K562 (cell line): ENCODE results near the gene SON. TPM values are rescaled to one million over a fixed set of nuclear protein-coding genes. Genes with fewer than 3 reads are reported as not detected.

Experiments
- ARNT ChIP-seq, 2 experiments: fragments of 450-650 bp; IDR thresholded peaks; 2 replicates each; pipeline ENCODE4 v1.6.1; 2016; ENCODE audit warnings: mild to moderate bottlenecking in 1 of 2
- E2F1 ChIP-seq: sonication (generic); formaldehyde crosslinking; IDR thresholded peaks from 2 replicates; pipeline ENCODE4 v1.8.1; 2023; ENCODE audit warnings: mild to moderate bottlenecking, missing genetic modification reagents, moderate library complexity
- FOXP4 ChIP-seq: sonication (generic); formaldehyde crosslinking; IDR thresholded peaks from 2 replicates; pipeline ENCODE4 v1.8.0; 2022; ENCODE audit warnings: mild to moderate bottlenecking, missing genetic modification reagents, borderline replicate concordance
- L3MBTL2 ChIP-seq: fragments of 450-650 bp; IDR thresholded peaks from 2 replicates; pipeline ENCODE4 v1.6.1; 2016; ENCODE audit warnings: mild to moderate bottlenecking, moderate library complexity
- MAZ ChIP-seq, 2 experiments: fragments of 450-650 bp in 1 of 2; sonication (generic) in 1 of 2; formaldehyde crosslinking; IDR thresholded peaks in 1 of 2; conservative IDR thresholded peaks in 1 of 2; 2 replicates each; pipeline versions ENCODE4 v1.4.0 to v1.5.0; 2020; ENCODE audit warnings: mild to moderate bottlenecking in 1 of 2, missing genetic modification reagents in 1 of 2
- NUFIP1 ChIP-seq: fragments of 450-650 bp; IDR thresholded peaks from 2 replicates; pipeline ENCODE4 v1.6.1; 2018; ENCODE audit not compliant: partially characterized antibody
- POLR2A ChIP-seq: fragments of 450-650 bp; conservative IDR thresholded peaks from 2 replicates; pipeline ENCODE4 v1.6.1; 2016
- POLR2AphosphoS2 ChIP-seq: IDR thresholded peaks from 2 replicates; pipeline ENCODE4 v1.6.1; 2012; ENCODE audit warnings: low read length, improper control_type of control experiment
- POLR2B ChIP-seq: fragments of 450-650 bp; IDR thresholded peaks from 2 replicates; pipeline ENCODE4 v1.6.1; 2018; ENCODE audit warnings: low read depth; ENCODE audit not compliant: partially characterized antibody
- POLR2G ChIP-seq: fragments of 200-400 bp; formaldehyde crosslinking; IDR thresholded peaks from 2 replicates; pipeline ENCODE4 v1.6.1; 2017; ENCODE audit warnings: low read depth, mild to moderate bottlenecking, antibody characterized with exemption, low read length, moderate library complexity
- RBM14 ChIP-seq: fragments of 200-400 bp; formaldehyde crosslinking; IDR thresholded peaks from 2 replicates; pipeline ENCODE4 v1.6.1; 2018; ENCODE audit warnings: low read depth, mild to moderate bottlenecking, low read length, moderate library complexity, borderline replicate concordance; ENCODE audit not compliant: insufficient read depth
- TCF15 ChIP-seq: fragments of 250-450 bp; sonication (Bioruptor Pico); IDR thresholded peaks from 2 replicates; pipeline ENCODE4 v1.8.0; 2022; ENCODE audit warnings: moderate library complexity, mild to moderate bottlenecking, inconsistent platforms
- THRB ChIP-seq: fragments of 450-650 bp; formaldehyde crosslinking; conservative IDR thresholded peaks from 2 replicates; pipeline ENCODE4 v1.4.0; 2022; ENCODE audit warnings: mild to moderate bottlenecking, missing genetic modification characterization
- ZFP1 ChIP-seq: fragments of 450-650 bp; formaldehyde crosslinking; IDR thresholded peaks from 2 replicates; pipeline ENCODE4 v1.4.0; 2020; ENCODE audit warnings: mild to moderate bottlenecking, mixed read lengths
- ZNF655 ChIP-seq: fragments of 250-450 bp; sonication (Bioruptor Pico); IDR thresholded peaks from 2 replicates; pipeline ENCODE4 v1.5.0; 2021
- polyA plus RNA-seq, 8 experiments: library from polyadenylated mRNA; depleted of rRNA in 4 of 8; stranded (reverse) in 5 of 8; unstranded in 3 of 8; fragments of >200 nt; fragmentation: Nextera tagmentation in 2 of 8; fragmentation: Illumina TruSeq in 1 of 8; extraction: Ambion mirVana in 2 of 8; extraction: Trizol in 1 of 8; gene quantifications; 2 replicates each; pipeline versions ENCODE4 v1.2.1 to v1.2.3, GENCODE V29; 2011 to 2014; ENCODE audit warnings: inconsistent platforms in 1 of 8, missing spikeins in 1 of 8
- total RNA-seq, 7 experiments: library from RNA; depleted of rRNA in 6 of 7; stranded (reverse); fragments of >200 nt in 6 of 7; fragmentation: Illumina TruSeq in 2 of 7; extraction: Trizol in 2 of 7; gene quantifications; 2 replicates each; pipeline versions ENCODE4 v1.2.1 to v1.2.3, GENCODE V29; 2011 to 2021; ENCODE audit warnings: low replicate concordance in 1 of 7

SON gene
- total and polyA plus RNA-seq, 9 of the 15 experiments (the other 6 are each of a cell fraction or from before 2014, with no cell fraction given): 105 to 742 (median 187) TPM

- TF ChIP-seq RBM14: no peak
- TF ChIP-seq ARNT (IDR thresholded peaks at IDR 0.05): no peak
- TF ChIP-seq POLR2B: peak; percentile 51
- no peak for TF ChIP-seq TCF15 (CRISPR knock-in tag)
- no peak for TF ChIP-seq THRB (CRISPR knock-in tag)
- TF ChIP-seq FOXP4 (CRISPR knock-in tag): no peak
- no peak for TF ChIP-seq NUFIP1
- TF ChIP-seq ZFP1 (CRISPR knock-in tag): no peak
- TF ChIP-seq E2F1 (CRISPR knock-in tag): no peak
- TF ChIP-seq POLR2A: 0 out of 2 replicates have a peak, but pooled peaks have one; percentile 25
- TF ChIP-seq POLR2G: 0 out of 2 replicates have a peak, but pooled peaks have one; percentile 37
- no peak for TF ChIP-seq L3MBTL2
- no peak for TF ChIP-seq MAZ (CRISPR knock-in tag; conservative IDR thresholded peaks at IDR 0.05 in 1 of 2, IDR thresholded peaks at IDR 0.05 in 1 of 2)
- TF ChIP-seq POLR2AphosphoS2: no peak
- TF ChIP-seq ZNF655: no peak
Observed at GRCh38 chr21:33562389-33562788, 19.6 kb downstream of the SON start (continued).
